ENCODE data around the gene ABCC5.

- TF ChIP-seq POLR2A (IDR thresholded peaks at IDR 0.05; ENCODE audit: low read length) (no peak), GATA1 (IDR thresholded peaks at IDR 0.05; ENCODE audit: low read depth, low read length) (no peak)
Observed at GRCh38 chr3:183880121-183880520, 137.6 kb downstream of the ABCC5 start.
